Mucosa of descending colon (tissue), 3 donors: ENCODE results near the gene C19orf47. TPM values are rescaled to one million over a fixed set of nuclear protein-coding genes. Genes with fewer than 3 reads are reported as not detected.
"Not testable (repeated sequence)": the region's sequence is repeated elsewhere in the genome, so short reads cannot be mapped to it uniquely, and the experiment has no call there.

Experiments
- ATAC-seq: fragments of 200-7000 bp; cut with Tn5 transposase; one replicate; pipeline ENCODE4 v1.9.1; 2020; ENCODE audit warnings: mild to moderate bottlenecking, moderate library complexity
- DNase-seq, 3 donors: peaks; one replicate each; pipeline ENCODE4 v3.0.0-alpha.2; 2020
- H3K36me3 ChIP-seq: fragments of 200-600 bp; one replicate; pipeline ENCODE4 v1.8.0; 2021; ENCODE audit warnings: low read depth, mild to moderate bottlenecking
- H3K4me1 ChIP-seq: fragments of 200-600 bp; one replicate; pipeline ENCODE4 v1.8.0; 2021; ENCODE audit warnings: low read depth, mild to moderate bottlenecking
- H3K4me3 ChIP-seq: fragments of 200-600 bp; one replicate; pipeline ENCODE4 v1.8.0; 2021; ENCODE audit warnings: mild to moderate bottlenecking
- H3K9me3 ChIP-seq: fragments of 200-600 bp; one replicate; pipeline ENCODE4 v1.8.0; 2021; ENCODE audit warnings: mild to moderate bottlenecking
- intact Hi-C, 2 donors: fragments of 100-400 bp; cut with DNase I in 1 of 2; cut with micrococcal nuclease in 1 of 2; formaldehyde crosslinking; loops; one replicate each; pipeline versions ENCODE4 v1.11.0 to v1.11.1; 2022; cut with DNase I, micrococcal nuclease
- total RNA-seq, 3 donors: library from RNA; stranded (reverse); fragmentation: NEBNext Ultra II Directional in 2 of 3; extraction: Animal tissue kit (Norgen Biotek cat#: 25700) in 2 of 3; gene quantifications; one replicate each; pipeline versions ENCODE4 v1.2.1 to v1.2.4, GENCODE V29; 2021 to 2023
- TF ChIP-seq, protein P1 (sequence below): fragments of 200-600 bp; IDR thresholded peaks from one replicate; pipeline ENCODE4 v1.8.0; 2022; ENCODE audit warnings: antibody characterized with exemption, mild to moderate bottlenecking
- donor health status: DM: no; HTN: no; CAD: no; lungs with moderate emphysema.
- donor health status: DM: no; HTN: no; CAD: no.
- donor health status: DM: no; HTN: yes; CAD: no.

The C19orf47 gene
- total RNA-seq, 3 donors from 2014 or later, result 12.1 to 21.2 (median 12.5) TPM

DNA sequence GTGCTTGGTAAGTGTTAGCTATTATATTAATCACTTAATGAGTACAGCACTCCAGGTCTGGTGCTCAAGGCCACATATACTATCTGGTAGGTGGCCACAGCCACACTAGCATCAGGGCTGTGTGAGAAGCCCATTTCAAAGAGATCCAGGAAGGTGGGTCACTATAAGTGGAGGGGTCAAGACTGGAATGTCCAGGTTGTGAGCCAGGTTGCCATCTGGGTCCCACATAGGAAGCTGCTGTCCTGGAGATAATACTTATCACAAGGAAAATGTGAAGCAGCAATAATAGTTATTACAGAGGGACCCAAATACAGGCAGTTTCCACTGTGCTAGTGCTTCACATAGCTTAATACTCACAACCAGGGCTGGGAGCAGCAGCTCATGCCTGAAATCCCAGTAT is 13.1 kb downstream of the C19orf47 start:
- no peaks in the 10 kb centered on the region for H3K4me1 ChIP-seq
- H3K36me3 ChIP-seq, result peaks cover 6% of the 10 kb centered on the region
- ATAC-seq (no peak), DNase-seq (no peak)
- TF ChIP-seq, protein P1, sequence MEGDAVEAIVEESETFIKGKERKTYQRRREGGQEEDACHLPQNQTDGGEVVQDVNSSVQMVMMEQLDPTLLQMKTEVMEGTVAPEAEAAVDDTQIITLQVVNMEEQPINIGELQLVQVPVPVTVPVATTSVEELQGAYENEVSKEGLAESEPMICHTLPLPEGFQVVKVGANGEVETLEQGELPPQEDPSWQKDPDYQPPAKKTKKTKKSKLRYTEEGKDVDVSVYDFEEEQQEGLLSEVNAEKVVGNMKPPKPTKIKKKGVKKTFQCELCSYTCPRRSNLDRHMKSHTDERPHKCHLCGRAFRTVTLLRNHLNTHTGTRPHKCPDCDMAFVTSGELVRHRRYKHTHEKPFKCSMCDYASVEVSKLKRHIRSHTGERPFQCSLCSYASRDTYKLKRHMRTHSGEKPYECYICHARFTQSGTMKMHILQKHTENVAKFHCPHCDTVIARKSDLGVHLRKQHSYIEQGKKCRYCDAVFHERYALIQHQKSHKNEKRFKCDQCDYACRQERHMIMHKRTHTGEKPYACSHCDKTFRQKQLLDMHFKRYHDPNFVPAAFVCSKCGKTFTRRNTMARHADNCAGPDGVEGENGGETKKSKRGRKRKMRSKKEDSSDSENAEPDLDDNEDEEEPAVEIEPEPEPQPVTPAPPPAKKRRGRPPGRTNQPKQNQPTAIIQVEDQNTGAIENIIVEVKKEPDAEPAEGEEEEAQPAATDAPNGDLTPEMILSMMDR, result no peak
- H3K9me3 ChIP-seq, result no peaks in the 10 kb centered on the region
- intact Hi-C loops, result no loop called here
- H3K4me3 ChIP-seq, result no peak overlapping the region

DNA sequence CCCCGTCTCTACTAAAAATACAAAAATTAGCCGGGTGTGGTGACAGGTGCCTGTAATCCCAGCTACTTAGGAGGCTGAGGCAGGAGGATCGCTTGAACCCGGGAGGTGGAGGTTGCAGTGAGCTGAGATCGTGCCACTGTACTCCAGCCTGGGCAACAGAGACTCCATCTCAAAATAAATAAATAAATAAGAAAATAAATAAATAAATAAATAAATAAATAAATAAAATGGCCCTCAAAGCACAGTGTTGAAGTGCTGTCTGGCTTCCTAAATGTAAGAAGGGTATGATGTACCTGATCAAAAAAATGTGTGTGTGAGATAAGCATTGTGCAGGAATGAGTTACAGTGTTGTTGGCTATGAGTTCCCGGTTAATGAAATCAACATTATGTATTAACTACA is 15.1 kb downstream of the C19orf47 start:
- H3K36me3 ChIP-seq, H3K9me3 ChIP-seq, intact Hi-C loops, H3K4me1 ChIP-seq, ATAC-seq, H3K4me3 ChIP-seq: not testable (repeated sequence)
- peak in 1 of 3 donors; percentile 11 for DNase-seq

DNA sequence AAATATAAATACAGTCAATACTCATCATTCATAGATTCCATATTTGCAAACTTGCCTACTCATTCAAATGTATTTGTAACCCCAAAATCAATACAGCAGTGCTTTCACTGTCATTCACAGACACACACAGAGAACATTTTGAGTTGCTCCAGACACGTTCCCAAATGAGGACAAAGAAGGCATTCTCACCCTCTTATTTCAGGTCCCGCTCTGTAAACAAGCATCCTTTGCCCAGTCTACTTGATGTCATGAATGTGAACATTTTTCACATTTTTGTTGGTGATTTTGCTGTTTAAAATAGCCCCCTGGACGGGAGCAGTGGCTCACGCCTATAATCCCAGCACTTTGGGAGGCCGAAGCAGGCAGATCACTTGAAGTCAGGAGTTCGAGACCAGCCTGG is 15.5 kb downstream of the C19orf47 start:
- peaks cover 6% of the 10 kb centered on the region for H3K36me3 ChIP-seq

DNA sequence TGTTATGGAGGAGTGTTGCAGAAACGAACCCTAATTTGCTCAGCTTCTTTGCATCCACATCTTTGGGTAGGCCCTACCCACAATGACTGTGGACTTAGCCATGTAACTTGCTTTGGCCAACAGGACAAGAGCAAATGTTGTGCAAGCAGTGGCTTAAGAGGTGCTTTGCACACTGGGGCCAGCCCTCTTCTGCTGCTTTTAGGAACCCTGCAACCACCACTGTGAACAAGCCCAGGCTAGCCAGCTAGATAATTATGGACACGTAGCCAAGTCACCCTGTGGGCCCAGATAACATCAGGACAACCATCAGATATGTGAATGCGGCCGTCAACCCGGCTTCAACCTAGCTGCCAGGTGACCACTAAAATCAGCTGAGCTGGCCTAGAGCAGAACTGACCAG is 17.1 kb downstream of the C19orf47 start:
- no peak overlapping the region for H3K4me3 ChIP-seq
- intact Hi-C loops, result no loop called here
- TF ChIP-seq, protein P1, result no peak
- ATAC-seq (no peak), DNase-seq (no peak)
- H3K9me3 ChIP-seq, result no peaks in the 10 kb centered on the region
- peaks cover 6% of the 10 kb centered on the region for H3K36me3 ChIP-seq
- H3K4me1 ChIP-seq, result no peaks in the 10 kb centered on the region

More for the DNA sequence above, 15.5 kb downstream of the C19orf47 start:
- DNase-seq (no peak), ATAC-seq (no peak)
- Histone ChIP-seq H3K4me1 (no peaks in the 10 kb centered on the region), H3K9me3 (no peaks in the 10 kb centered on the region), H3K4me3 (no peak overlapping the region)
- TF ChIP-seq, protein P1, result no peak
- intact Hi-C loops, result no loop called here

DNA sequence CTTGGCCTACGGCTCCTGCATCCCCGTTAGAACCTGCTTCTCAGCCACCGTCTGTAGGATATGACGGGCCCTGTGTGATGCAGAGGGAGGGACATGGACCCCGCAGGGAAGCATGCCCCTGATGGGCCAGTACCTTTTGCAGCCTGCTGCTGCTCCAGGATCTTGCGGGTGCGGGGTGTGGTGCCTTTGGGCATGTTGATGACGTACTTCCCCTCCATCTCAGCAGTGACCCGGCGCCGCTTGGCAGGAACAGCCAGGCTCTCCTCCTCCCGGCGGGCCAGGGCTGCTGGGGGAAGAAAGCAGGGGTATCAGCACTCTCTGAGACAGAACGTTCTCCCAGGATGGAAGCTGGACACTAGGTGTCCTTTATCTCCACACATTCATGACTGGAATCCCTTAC is 22.0 kb downstream of the C19orf47 start:
- ATAC-seq (no peak), DNase-seq (no peak)
- intact Hi-C loops, result no loop called here
- Histone ChIP-seq H3K36me3 (no peaks in the 10 kb centered on the region), H3K4me3 (no peak overlapping the region), H3K4me1 (no peaks in the 10 kb centered on the region), H3K9me3 (no peaks in the 10 kb centered on the region)
- TF ChIP-seq, protein P1, result no peak

DNA sequence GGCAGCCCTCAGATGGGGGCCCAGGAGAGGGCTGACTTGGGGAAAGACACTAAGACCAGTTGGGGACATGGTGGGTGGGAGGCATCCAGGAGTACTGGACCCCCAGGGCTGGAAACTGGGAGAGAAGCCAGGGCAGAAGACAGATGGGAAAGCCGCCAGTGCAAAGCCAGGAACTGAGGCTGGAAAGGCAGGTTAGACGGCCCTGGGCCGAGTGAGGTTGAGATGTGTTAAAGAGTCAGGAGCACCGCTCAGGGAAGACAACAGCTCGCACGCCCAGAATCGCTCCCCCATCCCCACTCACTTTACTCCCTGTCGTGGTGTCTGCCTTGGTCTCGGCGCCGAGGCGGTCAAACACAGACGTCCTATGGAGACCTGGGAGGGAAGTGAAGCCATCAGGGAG is 24.5 kb downstream of the C19orf47 start:
- no peaks in the 10 kb centered on the region for H3K4me1 ChIP-seq
- no peaks in the 10 kb centered on the region for H3K36me3 ChIP-seq
- H3K9me3 ChIP-seq, result no peaks in the 10 kb centered on the region
- DNase-seq (no peak), ATAC-seq (no peak)
- H3K4me3 ChIP-seq, result no peak overlapping the region
- intact Hi-C loops, result no loop called here
- TF ChIP-seq, protein P1, result no peak
